Measurements from ENCODE around the gene MAGIX. TPM values are rescaled to one million over a fixed set of nuclear protein-coding genes. Genes with fewer than 3 reads are reported as not detected.
"Not testable (repeated sequence)": the region's sequence is repeated elsewhere in the genome, so short reads cannot be mapped to it uniquely, and the experiment has no call there.

MAGIX gene
- total RNA-seq, 2 donors from 2014 or later: 13.9 to 15.7 TPM

DNA sequence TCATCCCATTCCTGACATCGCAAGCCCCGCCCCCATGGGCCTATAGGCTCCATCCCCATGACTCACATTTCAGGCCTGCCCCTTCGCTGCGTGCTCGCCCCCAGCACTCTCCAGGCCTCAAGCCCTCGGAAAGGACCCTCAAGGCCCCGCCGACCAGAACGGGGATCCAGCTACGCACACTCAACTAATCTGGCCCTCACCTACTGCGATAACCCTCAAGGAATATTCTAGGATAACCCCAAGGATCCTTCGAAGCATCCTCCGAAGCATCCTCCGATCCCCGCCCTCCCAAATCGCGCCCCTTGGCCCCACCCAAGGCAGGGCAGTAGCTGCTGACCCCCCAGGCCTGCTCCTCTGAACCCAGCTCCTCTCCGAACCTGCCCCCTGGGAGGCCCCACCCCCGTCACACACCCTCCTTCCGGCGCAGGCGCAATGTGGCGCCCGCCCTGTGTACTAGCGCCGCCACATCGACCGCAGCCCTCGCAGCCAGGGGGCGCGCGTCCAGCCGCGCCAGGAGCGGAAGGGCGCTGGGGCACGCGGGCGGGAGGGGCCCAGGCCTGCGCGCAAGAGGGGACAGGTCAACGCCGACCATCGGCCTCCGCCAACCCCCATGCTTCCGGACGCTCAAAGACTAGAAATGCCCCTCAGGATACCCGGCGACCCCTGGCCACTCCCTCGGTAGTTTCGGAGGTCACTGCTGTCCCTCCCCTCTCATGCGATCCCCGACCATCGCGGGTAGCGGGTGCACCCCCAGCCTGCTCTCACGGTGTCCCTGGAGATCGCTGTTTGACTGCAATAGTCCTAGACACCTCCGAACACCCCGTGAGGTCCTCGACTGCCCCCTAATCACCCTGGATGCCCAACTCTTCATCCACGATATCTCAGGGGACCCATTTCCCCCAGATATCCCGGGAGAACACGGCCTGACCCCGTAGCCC is 6.4 kb upstream of the MAGIX start:
- intact Hi-C loops (cut with DNase I, micrococcal nuclease): no loop called here
- peak; percentile 90 for ATAC-seq
- peak; percentile 90 to 91 for DNase-seq

DNA sequence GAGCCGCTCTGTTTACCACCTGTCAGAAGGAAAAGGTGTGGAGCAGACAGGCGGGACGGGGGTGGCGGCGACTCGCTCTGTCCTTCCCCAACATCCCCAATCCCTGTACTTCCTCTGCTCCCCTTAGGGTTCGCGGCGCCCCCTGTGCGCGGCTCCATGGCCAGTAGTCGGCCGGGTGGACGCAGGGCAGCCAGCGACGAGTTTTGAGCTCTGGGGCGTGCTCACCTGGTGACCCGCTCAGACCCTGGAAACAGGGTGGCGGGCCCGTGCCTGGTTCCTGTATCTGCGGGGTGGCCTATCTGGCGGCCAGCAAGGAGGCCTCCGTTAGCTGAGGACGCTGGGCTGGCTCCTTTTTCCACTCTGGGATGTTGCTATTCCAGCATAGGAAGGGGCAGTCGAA is 5.4 kb upstream of the MAGIX start:
- intact Hi-C loops (cut with DNase I, micrococcal nuclease): no loop called here
- ATAC-seq (no peak), DNase-seq (no peak)

- intact Hi-C loops (cut with DNase I, micrococcal nuclease): no loop called here
- DNase-seq: no peak
- ATAC-seq: no peak
These were observed 1.6 kb upstream of the MAGIX start for GRCh38 chrX:49160908-49161307.

- intact Hi-C loops (cut with DNase I, micrococcal nuclease): no loop called here
- ATAC-seq (no peak), DNase-seq (no peak)
These were observed 926 bp upstream of the MAGIX start for GRCh38 chrX:49161632-49162031.

DNA sequence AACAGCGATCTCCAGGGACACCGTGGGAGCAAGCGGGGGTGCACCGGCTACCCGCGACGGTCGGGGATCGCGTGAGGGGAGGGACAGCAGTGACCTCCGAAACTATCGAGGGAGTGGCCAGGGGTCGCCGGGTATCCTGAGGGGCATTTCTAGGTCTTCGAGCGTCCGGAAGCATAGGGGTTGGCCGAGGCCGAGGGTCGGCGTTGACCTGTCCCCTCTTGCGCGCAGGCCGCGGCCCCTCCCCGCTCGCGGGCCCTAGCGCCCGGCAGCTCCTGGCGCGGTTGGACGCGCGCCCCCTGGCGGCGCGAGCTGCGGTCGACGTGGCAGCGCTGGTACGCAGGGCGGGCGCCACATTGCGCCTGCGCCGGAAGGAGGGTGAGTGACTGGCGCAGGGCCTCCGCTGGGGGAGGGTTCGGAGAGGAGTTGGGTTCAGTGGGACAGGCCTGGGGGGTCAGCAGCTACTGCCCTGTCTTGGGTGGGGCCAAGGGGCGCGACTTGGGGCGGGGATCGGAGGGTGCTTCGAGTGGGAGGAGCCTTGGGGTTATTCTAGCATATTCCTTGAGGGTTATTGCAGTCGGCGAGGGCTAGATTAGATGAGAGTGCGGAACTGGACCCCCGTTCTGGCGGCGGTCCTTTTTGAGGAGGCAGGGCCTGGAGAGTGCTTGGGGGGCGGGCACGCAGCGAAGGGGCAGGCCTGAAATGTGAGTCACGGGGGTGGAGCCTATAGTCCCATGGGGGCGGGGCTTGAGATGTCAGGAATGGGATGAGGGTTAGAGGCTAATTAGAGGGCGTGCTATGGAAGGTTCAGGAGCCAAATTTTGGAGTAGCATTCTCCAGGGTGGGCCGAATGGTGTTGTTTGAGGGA is 1.2 kb downstream of the MAGIX start:
- DNase-seq (peak; percentile 87 to 88), ATAC-seq (peak; percentile 64)
- intact Hi-C loops (cut with DNase I, micrococcal nuclease): no loop called here

GRCh38 chrX:49164589-49165360 is 2.2 kb downstream of the MAGIX start:
- ATAC-seq (no peak), DNase-seq (no peak)
- intact Hi-C loops (cut with DNase I, micrococcal nuclease): no loop called here

GRCh38 chrX:49165901-49166881 is 3.6 kb downstream of the MAGIX start:
- intact Hi-C loops (cut with DNase I, micrococcal nuclease): no loop called here
- ATAC-seq (peak; percentile 60), DNase-seq (peak; percentile 88 to 90)

GRCh38 chrX:49166914-49167739 is 4.6 kb downstream of the MAGIX start:
- DNase-seq (peak; percentile 72 to 79), ATAC-seq (peak; percentile 58)
- intact Hi-C loops (cut with DNase I, micrococcal nuclease): no loop called here

- no peak for ATAC-seq
- DNase-seq: no peak
- intact Hi-C loops (cut with DNase I, micrococcal nuclease): no loop called here
These were observed 5.2 kb downstream of the MAGIX start for GRCh38 chrX:49167740-49168108.

GRCh38 chrX:49171752-49172279 is 9.3 kb downstream of the MAGIX start, which contains the start of gene PLP2:
Gene PLP2 (plus strand): TSS chrX:49171898. CDS start chrX:49172001, 103 bp downstream.
- peak; percentile 48 for ATAC-seq
- intact Hi-C loops (cut with DNase I, micrococcal nuclease): no loop called here
- DNase-seq: peak; percentile 65 to 73

DNA sequence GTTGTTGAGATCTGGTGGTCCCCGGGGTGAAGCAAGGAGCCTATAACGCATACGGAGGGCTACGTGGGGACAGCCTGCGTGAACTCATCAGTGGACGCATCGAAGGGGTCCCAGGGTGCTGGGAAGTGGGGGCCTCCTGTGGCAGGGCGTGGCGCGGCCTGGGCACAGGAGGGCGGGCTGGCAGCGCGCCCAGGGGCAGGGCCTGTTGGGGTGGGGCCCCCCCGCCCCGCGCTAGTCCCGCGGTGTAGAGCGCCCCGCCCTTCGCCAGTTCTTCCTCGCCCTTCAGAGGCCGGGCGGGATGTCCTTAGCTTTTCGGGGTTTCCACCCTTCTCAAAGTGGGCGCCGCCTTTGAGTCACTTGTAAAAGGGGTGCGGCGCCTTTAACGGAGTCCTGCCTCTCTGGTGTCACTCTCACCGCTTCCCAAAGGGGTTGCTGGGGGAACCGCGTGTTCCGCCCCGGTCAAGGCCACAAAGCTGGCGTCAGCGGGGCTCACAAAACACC is 9.8 kb downstream of the MAGIX start:
- ATAC-seq (peak; percentile 77), DNase-seq (peak; percentile 86 to 87)
- intact Hi-C loops (cut with DNase I, micrococcal nuclease): no loop called here

- DNase-seq; intact Hi-C loops (cut with DNase I, micrococcal nuclease); ATAC-seq: not testable (repeated sequence)
These were observed 11.0 kb downstream of the MAGIX start for GRCh38 chrX:49173544-49173943.

DNA sequence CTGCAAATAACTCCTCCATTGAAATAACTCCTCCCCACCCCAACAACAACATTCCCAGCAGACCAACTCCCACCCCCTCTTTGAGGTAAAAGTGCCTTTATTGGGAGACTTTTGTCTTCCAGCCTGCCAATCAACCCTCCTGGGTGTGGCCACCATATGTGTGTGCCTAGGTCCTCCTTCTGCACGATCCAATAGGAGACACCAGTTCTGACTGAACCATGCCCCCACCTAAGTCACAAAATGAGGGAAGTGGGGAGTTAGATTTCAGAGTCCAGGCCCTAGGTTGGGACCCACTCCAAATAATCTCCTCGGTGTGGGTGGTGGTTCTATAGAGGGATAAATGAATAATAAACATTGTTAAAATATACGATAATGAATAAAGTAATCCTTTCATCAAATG is 12.2 kb downstream of the MAGIX start:
- ATAC-seq (no peak), DNase-seq (no peak)
- intact Hi-C loops (cut with DNase I, micrococcal nuclease): no loop called here

- intact Hi-C loops (cut with DNase I, micrococcal nuclease): no loop called here
- no peak for ATAC-seq
- DNase-seq: no peak
These were observed 13.1 kb downstream of the MAGIX start for GRCh38 chrX:49175435-49176274.

DNA sequence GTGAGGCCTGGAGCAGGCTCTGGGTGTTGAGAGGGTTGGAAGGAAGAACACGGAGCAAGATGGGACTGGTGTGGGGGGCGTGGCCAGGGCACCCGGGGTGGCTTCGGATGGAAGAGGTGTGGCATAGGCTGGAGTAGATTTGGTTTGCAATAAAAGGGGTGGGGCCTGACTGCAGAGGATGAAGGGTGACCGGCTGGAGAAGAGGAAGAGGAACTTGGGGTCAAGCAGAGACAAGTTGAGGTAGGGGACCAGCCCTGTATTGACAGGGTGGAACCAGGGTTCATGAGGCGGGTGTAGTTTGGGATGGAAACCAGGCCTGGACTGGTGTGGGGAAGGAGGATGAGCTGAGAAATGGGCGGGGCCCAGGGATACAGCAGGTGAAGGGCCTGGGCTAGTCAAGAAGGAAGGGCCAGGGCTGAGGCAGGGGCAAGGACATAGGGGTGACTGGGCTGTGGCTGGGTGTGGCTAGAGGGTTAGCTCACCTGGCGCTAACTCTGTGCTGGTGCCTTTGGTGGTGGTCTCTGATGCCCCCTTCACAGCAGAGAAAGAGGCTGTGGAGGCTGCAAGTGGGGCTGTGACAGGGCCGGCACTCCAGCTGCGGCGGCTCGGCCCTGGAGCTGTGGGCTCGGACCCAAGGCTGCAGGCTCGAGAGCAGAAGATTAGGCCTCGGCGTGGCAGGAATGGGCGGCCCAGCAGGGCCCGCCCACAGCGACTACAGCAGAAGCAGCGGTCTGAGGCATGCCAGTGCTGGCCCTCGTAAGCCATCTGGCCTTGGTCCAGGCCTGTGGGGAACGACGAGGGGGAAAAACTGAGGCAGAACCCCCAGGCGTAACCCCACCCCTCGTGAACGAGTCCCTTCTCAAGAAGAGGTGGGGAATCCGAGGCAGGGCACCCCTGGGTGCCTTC is 14.1 kb downstream of the MAGIX start:
- intact Hi-C loops (cut with DNase I, micrococcal nuclease): no loop called here
- DNase-seq (peak; percentile 58 to 62), ATAC-seq (peak; percentile 46)

Data from left colon (tissue), 2 donors.